SK-N-SH treated with all-trans-retinoic acid at 6 μM for 48 hours (cell line): ENCODE results near the gene ACTN3.

Source experiments
- ATAC-seq: fragments of 200-7000 bp; cut with Tn5 transposase; 3 replicates; pipeline ENCODE4 v1.9.1; 2020; ENCODE audit warnings: mild to moderate bottlenecking, moderate library complexity
- ARNTL ChIP-seq: fragments of 450-650 bp; formaldehyde crosslinking; IDR thresholded peaks from 2 replicates; pipeline ENCODE4 v1.5.0; 2020; ENCODE audit warnings: low read depth, mild to moderate bottlenecking, moderate library complexity, borderline replicate concordance
- BACH2 ChIP-seq: fragments of 250-450 bp; sonication (Bioruptor Pico); IDR thresholded peaks from 2 replicates; pipeline ENCODE4 v1.9.0; 2021; ENCODE audit warnings: mild to moderate bottlenecking, borderline replicate concordance
- CREB5 ChIP-seq: fragments of 250-450 bp; sonication (Bioruptor Pico); IDR thresholded peaks from 2 replicates; pipeline ENCODE4 v1.5.1; 2020; ENCODE audit warnings: low read depth, mild to moderate bottlenecking, moderate library complexity
- CSDC2 ChIP-seq: fragments of 250-450 bp; sonication (Bioruptor Pico); IDR thresholded peaks from 2 replicates; pipeline ENCODE4 v1.5.0; 2020; ENCODE audit warnings: mild to moderate bottlenecking, moderate library complexity
- CSRNP3 ChIP-seq: fragments of 250-450 bp; sonication (Bioruptor Pico); IDR thresholded peaks from 2 replicates; pipeline ENCODE4 v1.5.1; 2021; ENCODE audit warnings: mild to moderate bottlenecking, moderate library complexity
- ESRRG ChIP-seq: fragments of 250-450 bp; sonication (Bioruptor Pico); IDR thresholded peaks from 2 replicates; pipeline ENCODE4 v1.6.1; 2021; ENCODE audit warnings: mild to moderate bottlenecking
- GLIS3 ChIP-seq: fragments of 250-450 bp; sonication (Bioruptor Pico); IDR thresholded peaks from 2 replicates; pipeline ENCODE4 v1.5.0; 2020; ENCODE audit warnings: mild to moderate bottlenecking, moderate library complexity
- ISL1 ChIP-seq: fragments of 250-450 bp; sonication (Bioruptor Pico); IDR thresholded peaks from 2 replicates; pipeline ENCODE4 v2.1.2; 2022; ENCODE audit warnings: mild to moderate bottlenecking, moderate library complexity
- OSR1 ChIP-seq: fragments of 250-450 bp; sonication (Bioruptor Pico); IDR thresholded peaks from 2 replicates; pipeline ENCODE4 v1.8.0; 2022; ENCODE audit warnings: moderate library complexity, mild to moderate bottlenecking, inconsistent platforms
- POU6F1 ChIP-seq: fragments of 250-450 bp; sonication (Bioruptor Pico); IDR thresholded peaks from 2 replicates; pipeline ENCODE4 v1.8.0; 2021; ENCODE audit warnings: low read depth, mild to moderate bottlenecking, moderate library complexity, borderline replicate concordance
- PPARA ChIP-seq: fragments of 250-450 bp; sonication (Bioruptor Pico); IDR thresholded peaks from 2 replicates; pipeline ENCODE4 v1.5.0; 2020; ENCODE audit warnings: mild to moderate bottlenecking, borderline replicate concordance
- SNAI2 ChIP-seq: fragments of 250-450 bp; sonication (Bioruptor Pico); IDR thresholded peaks from 2 replicates; pipeline ENCODE4 v1.5.0; 2020; ENCODE audit warnings: mild to moderate bottlenecking, moderate library complexity
- TCF4 ChIP-seq: fragments of 250-450 bp; sonication (Bioruptor Pico); IDR thresholded peaks from 2 replicates; pipeline ENCODE4 v1.8.0; 2021; ENCODE audit warnings: mild to moderate bottlenecking, moderate library complexity, borderline replicate concordance
- TOX ChIP-seq: fragments of 250-450 bp; sonication (Bioruptor Pico); IDR thresholded peaks from 2 replicates; pipeline ENCODE4 v1.8.0; 2021; ENCODE audit warnings: mild to moderate bottlenecking, moderate library complexity, borderline replicate concordance
- TSHZ2 ChIP-seq: fragments of 250-450 bp; sonication (Bioruptor Pico); IDR thresholded peaks from 2 replicates; pipeline ENCODE4 v1.5.0; 2020; ENCODE audit warnings: mild to moderate bottlenecking, moderate library complexity
- ZC3H10 ChIP-seq: fragments of 250-450 bp; sonication (Bioruptor Pico); IDR thresholded peaks from 2 replicates; pipeline ENCODE4 v1.5.1; 2021; ENCODE audit warnings: mild to moderate bottlenecking, moderate library complexity
- ZFP3 ChIP-seq: fragments of 250-450 bp; sonication (Bioruptor Pico); IDR thresholded peaks from 2 replicates; pipeline ENCODE4 v1.5.0; 2020; ENCODE audit warnings: mild to moderate bottlenecking, moderate library complexity
- ZFP30 ChIP-seq: fragments of 450-650 bp; formaldehyde crosslinking; IDR thresholded peaks from 2 replicates; pipeline ENCODE4 v1.5.0; 2022; ENCODE audit warnings: mild to moderate bottlenecking, moderate library complexity
- ZNF565 ChIP-seq: fragments of 450-650 bp; formaldehyde crosslinking; conservative IDR thresholded peaks from 2 replicates; pipeline ENCODE4 v1.5.0; 2020; ENCODE audit warnings: low read depth, mild to moderate bottlenecking, moderate library complexity
- ZNF70 ChIP-seq: fragments of 450-650 bp; formaldehyde crosslinking; IDR thresholded peaks from 2 replicates; pipeline ENCODE4 v1.5.0; 2020; ENCODE audit warnings: mild to moderate bottlenecking, moderate library complexity
- ZNF8 ChIP-seq: fragments of 450-650 bp; formaldehyde crosslinking; IDR thresholded peaks from 2 replicates; pipeline ENCODE4 v1.5.0; 2020; ENCODE audit warnings: mild to moderate bottlenecking, moderate library complexity

ACTN3 gene

GRCh38 chr11:66579017-66579606 is 32.4 kb downstream of the ACTN3 start:
- peak; percentile 96 for ATAC-seq
- TF ChIP-seq ZNF70 (no peak), CSDC2 (CRISPR knock-in tag) (no peak), ZFP30 (CRISPR knock-in tag) (no peak), ZFP3 (CRISPR knock-in tag) (no peak), TCF4 (no peak), TOX (CRISPR knock-in tag) (no peak), ISL1 (CRISPR knock-in tag) (no peak), OSR1 (no peak), ZNF565 (CRISPR knock-in tag) (no peak), PPARA (CRISPR knock-in tag) (no peak), POU6F1 (CRISPR knock-in tag) (no peak), BACH2 (CRISPR knock-in tag) (no peak), ZC3H10 (CRISPR knock-in tag) (no peak), CSRNP3 (CRISPR knock-in tag) (no peak), ZNF8 (CRISPR knock-in tag) (no peak)

- ATAC-seq = no peak
- TF ChIP-seq CSDC2 (CRISPR knock-in tag) = no peak
- no peak for TF ChIP-seq ZFP3 (CRISPR knock-in tag)
- TF ChIP-seq CSRNP3 (CRISPR knock-in tag) = no peak
- TF ChIP-seq ESRRG (CRISPR knock-in tag) = no peak
- TF ChIP-seq ARNTL (CRISPR knock-in tag) = no peak
- TF ChIP-seq TSHZ2 (CRISPR knock-in tag) = no peak
- no peak for TF ChIP-seq CREB5 (CRISPR knock-in tag)
- no peak for TF ChIP-seq TCF4
- TF ChIP-seq ZNF70 = no peak
- no peak for TF ChIP-seq ZFP30 (CRISPR knock-in tag)
- no peak for TF ChIP-seq TOX (CRISPR knock-in tag)
- no peak for TF ChIP-seq POU6F1 (CRISPR knock-in tag)
- TF ChIP-seq GLIS3 (CRISPR knock-in tag) = no peak
- TF ChIP-seq SNAI2 (CRISPR knock-in tag) = no peak
- no peak for TF ChIP-seq ZNF8 (CRISPR knock-in tag)
These were observed 34.1 kb downstream of the ACTN3 start for GRCh38 chr11:66580803-66581202.
